HG03175 (cell line): ENCODE results near the gene CD244.
"Not testable (repeated sequence)": the region's sequence is repeated elsewhere in the genome, so short reads cannot be mapped to it uniquely, and the experiment has no call there.

ENCODE experiments used
- ATAC-seq: cut with Tn5 transposase; IDR thresholded peaks from one replicate; pipeline ENCODE4 v1.9.1; 2021; ENCODE audit warnings: mild to moderate bottlenecking, moderate library complexity; ENCODE audit not compliant: unreplicated experiment

Gene CD244

GRCh38 chr1:160880216-160880615 is 17.5 kb upstream of the CD244 start:
- ATAC-seq: no peak

DNA sequence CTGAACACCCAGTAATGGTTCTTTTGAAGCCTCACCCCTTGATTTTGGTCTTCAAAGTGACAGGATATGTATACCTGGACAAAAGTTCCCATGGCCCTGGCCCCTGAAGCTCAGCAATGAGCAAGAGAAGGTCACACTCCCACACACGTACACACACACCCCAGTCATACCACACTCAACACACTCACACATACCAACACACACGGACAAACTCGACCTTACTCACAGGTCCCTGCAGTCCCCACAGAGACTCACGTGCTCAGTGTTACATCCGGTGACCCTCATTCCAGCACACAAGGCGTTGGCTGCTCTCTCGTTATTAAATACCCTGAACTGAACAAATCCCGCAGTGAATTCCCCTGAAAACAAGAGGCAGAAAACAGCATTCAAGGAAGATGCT is 16.4 kb upstream of the CD244 start:
- no peak for ATAC-seq

- no peak for ATAC-seq
These were observed 14.5 kb upstream of the CD244 start for GRCh38 chr1:160877221-160877620.

DNA sequence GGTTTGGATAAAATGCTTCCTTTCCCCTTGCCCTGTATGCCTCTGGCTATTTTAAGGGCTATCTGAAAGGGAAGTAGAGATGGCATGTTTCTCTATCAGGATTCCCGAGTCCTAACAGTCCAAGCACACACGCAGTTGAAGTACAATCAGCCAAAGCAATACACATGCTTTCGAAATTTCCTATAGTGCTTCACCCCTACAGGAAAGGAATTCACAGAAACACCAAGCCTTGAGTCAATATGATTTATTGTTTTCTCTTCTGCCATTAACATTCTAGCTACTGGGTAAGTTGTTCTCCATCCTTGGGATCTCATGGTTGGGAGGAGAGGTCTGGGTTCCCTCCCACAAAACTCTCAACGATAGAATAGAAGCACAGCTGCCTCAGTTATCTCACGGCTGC is 13.6 kb upstream of the CD244 start:
- no peak for ATAC-seq

GRCh38 chr1:160875591-160875990 is 12.9 kb upstream of the CD244 start:
- not testable (repeated sequence) for ATAC-seq

DNA sequence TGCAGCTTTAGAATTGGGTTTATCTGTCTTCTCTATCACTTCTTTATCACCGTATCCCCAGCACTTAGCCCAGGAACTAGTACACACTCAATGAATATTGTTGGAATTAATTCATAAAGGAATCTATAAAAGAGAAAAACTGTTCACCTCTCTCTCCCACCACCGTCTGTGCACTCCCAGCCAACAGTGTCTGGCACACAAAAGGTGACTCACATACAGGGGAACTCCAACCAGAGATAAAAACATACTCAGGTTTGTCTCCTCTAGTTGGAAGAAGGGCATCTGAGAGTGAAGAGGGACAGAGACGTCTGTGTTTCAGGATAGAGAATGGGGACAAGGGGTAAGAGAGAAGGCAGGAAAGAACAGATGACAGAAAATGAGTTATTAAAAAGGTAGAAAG is 12.2 kb upstream of the CD244 start:
- ATAC-seq: no peak

- no peak for ATAC-seq
These were observed 5.5 kb upstream of the CD244 start for GRCh38 chr1:160868141-160868540.

GRCh38 chr1:160867651-160868050 is 5.0 kb upstream of the CD244 start:
- ATAC-seq: not testable (repeated sequence)

DNA sequence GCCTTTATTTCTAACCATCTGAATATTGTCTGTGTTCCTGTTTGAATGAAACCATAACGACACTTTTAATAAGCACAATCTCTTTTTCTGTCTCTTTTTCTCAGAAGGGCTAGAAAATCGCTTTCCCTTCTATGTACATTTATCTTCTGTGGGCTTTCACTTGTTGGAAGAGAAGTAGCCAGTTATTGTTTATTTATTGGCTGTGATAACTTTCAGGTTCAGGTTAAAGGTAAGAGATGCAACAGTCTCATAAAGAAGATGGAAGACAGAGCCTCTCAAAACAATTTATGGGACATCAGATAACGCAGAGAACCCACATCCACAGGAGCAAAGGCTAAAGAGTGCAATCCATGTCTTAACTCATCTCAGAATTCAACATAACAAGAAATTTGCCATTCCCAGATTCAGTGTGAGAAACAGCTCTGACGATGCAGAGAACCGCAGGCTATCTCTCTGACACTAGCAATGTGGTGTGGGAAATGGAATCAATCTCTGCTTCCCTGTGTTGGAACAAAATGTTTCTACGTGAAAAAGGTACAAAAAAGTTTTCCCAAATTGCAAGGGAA is 4.1 kb upstream of the CD244 start:
- no peak for ATAC-seq

DNA sequence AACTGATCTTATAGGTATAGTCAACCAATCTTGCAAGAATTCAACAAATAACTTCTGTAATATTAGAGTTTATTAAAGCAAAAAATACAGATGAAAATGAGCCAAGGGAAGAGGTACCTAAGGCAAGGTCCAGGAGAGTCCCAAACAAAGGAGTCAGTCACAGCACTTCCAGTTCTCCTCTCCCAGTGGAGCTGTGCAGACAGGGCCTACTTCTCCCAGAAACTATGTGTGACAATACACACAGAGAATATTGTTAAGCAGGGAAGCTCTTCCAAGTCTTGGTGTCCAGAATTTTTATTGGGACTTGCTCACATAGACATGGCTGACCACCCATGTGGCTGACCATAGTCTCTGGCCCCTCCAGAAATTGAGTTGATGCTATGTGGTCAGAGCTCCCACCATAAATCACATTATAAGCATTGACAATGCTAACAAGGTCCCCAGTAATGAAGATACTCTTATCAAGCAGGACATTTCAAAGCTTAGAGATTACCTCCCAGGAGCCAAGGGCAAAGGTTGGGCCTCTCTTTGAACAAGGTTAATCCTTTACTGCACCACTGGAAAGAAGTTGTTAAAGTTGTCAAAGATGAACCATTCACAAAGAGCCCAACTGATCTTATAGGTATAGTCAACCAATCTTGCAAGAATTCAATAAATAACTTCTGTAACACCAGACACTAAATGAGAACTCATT is 3.5 kb upstream of the CD244 start:
- ATAC-seq: no peak

GRCh38 chr1:160865337-160865736 is 2.6 kb upstream of the CD244 start:
- no peak for ATAC-seq

GRCh38 chr1:160864173-160864572 is 1.5 kb upstream of the CD244 start:
- no peak for ATAC-seq

GRCh38 chr1:160863774-160864131 is 1.1 kb upstream of the CD244 start:
- ATAC-seq: no peak

- no peak for ATAC-seq
These were observed 530 bp upstream of the CD244 start for GRCh38 chr1:160863061-160863773.

GRCh38 chr1:160860840-160861505 is 1.7 kb downstream of the CD244 start:
- ATAC-seq: no peak

GRCh38 chr1:160859166-160859565 is 3.5 kb downstream of the CD244 start:
- ATAC-seq: no peak

DNA sequence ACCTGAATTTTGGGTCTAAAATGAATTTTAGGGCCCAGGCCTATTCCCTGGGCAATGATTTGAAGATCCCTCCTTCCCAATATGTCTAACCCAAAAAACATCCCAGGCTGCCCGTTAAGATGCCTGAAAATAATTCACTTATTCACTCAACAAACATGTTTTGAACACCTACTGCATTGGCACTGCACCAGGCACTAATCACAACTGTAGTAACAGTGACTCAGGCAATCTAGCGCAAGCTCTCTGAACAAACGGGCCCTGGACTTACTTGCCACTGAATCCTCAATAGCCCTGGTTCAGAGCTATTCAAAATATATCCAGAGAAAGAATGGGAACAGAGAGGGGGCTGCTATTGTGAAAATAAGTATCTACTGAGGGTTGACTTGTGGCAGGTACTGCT is 4.2 kb downstream of the CD244 start:
- no peak for ATAC-seq

DNA sequence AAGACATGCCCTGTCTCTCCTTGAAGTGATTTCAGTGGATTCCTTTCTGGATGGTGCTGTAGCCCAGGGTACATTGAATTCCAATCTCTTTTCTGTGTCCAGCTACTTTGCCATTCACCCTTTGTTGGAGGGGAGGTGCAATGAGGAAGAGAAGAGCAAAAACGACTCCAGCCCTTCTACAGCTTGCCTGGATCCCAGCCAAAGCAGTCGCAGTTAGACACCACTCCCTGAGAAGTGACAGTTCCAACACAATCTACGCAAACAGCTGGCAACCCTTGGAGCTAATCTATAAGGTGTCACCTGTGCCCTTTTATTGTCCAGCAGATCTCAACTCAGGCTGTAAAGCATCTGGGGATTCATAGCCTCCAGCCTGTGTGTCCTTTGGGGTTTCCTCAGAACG is 4.6 kb downstream of the CD244 start:
- no peak for ATAC-seq

GRCh38 chr1:160855181-160855981 is 7.3 kb downstream of the CD244 start:
- peak; percentile 89 for ATAC-seq

- no peak for ATAC-seq
These were observed 8.9 kb downstream of the CD244 start for GRCh38 chr1:160853754-160854153.

DNA sequence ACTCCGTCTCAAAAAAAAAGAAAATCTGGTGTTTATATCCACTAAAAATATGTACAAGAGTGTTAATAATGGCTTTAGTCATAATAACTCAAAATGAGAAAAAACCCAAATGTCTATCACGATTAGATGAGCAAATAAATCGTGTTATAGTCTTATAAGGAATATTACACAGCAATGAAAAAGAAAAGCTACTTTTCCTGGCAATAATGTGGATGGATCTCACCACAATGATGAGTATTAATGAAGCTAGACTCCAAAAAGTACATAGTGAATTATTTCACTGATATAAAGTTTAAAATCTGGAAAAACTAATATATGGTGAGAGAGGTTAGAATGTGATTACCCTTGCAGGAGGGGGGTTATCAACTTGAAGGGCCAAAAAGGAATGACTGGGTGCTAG is 9.7 kb downstream of the CD244 start:
- no peak for ATAC-seq
